Mucosa of gallbladder (tissue), 1 donor: Measurements from ENCODE around the gene CDC42. TPM values are rescaled to one million over a fixed set of nuclear protein-coding genes. Genes with fewer than 3 reads are reported as not detected.

Source experiments
- DNase-seq: peaks from one replicate; pipeline ENCODE4 v3.0.0-alpha.2; 2020; ENCODE audit warnings: low spot score
- total RNA-seq: library from RNA; stranded (reverse); gene quantifications from one replicate; pipeline ENCODE4 v1.2.1, GENCODE V29; 2021
- donor health status: DM: no; HTN: no; CAD: no.

Gene CDC42
- total RNA-seq, 1 donor from 2014 or later, result 273 TPM

DNA sequence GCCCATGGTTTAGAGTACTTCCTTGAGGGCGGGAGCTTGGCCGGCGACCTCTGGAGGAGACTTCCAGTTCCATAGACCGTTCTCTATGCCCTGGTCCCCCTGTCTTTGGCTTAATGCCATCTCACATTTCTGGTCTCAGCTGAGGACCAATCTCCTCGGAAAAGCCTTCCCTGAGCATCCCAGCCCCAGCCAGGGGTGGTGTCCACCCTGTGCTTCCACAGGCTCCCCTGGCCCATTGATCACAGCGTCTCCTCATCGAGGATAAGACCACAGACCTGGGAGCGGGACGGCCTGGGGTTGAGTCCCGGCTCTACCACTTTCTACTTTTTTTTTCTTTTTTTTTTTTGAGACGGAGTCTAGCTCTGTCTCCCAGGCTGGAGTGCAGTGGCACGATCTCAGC is 75.9 kb downstream of the CDC42 start:
- no peak for DNase-seq

DNA sequence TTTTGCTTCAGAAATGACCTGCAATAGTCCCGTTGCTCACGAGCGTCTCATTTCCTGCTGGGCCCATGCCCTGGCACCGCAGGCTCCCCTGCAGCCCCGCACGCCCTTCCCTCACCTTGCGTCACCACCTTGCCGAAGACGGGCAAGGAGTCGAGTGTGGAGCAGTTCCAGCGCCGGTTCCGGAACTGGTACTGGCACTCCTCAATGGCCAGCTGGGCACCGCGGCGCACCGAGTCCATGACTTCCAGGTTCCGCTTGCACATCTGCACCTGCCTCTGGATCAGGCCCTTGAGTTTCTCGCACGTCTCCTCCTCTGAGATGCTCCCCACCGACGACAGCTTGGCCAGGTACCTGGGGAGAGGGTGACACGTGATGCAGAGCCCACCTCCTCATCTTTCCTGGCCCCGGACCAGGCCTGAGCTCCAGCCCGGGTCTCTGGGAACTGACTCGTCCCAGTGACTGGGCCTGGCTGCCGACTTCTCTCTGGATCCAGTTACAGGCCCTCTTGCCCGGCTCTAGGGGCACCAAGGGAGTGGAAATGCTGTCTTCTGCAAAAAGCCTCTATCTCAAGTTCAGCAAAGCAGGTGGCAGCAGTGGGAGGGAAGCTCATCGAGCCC is 77.1 kb downstream of the CDC42 start:
- no peak for DNase-seq

GRCh38 chr1:22131062-22131461 is 78.6 kb downstream of the CDC42 start:
- no peak for DNase-seq

DNA sequence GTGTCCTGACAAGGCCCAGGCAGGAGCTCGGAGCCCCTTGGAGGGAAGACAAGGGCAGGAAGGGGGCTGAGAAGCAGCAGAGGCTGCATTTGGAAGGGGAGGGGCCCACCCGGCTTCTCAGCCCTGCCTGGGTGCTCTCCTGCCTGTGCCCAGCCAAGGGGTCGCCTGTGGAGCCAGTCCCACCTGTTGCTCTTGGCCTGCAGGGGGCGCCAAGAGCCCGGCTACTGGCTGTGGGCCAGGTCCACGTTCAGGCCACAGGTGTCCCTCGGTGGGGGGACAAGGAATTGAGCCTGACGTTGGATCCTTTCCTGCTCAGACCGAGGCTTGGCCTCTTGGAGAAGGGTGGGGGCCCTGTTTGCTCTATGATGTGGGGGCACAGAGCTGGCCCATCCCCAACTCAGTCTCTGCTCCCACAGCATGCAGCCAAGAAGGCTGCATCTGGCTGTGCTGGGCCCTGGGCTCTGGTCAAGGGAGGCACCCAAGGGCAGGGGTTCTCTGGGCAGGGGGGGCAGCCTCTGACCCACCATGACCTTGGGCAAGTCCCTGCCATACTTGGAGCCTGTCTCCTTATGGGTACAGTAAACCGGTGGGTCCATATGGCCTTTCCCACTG is 79.5 kb downstream of the CDC42 start:
- DNase-seq, result no peak

DNA sequence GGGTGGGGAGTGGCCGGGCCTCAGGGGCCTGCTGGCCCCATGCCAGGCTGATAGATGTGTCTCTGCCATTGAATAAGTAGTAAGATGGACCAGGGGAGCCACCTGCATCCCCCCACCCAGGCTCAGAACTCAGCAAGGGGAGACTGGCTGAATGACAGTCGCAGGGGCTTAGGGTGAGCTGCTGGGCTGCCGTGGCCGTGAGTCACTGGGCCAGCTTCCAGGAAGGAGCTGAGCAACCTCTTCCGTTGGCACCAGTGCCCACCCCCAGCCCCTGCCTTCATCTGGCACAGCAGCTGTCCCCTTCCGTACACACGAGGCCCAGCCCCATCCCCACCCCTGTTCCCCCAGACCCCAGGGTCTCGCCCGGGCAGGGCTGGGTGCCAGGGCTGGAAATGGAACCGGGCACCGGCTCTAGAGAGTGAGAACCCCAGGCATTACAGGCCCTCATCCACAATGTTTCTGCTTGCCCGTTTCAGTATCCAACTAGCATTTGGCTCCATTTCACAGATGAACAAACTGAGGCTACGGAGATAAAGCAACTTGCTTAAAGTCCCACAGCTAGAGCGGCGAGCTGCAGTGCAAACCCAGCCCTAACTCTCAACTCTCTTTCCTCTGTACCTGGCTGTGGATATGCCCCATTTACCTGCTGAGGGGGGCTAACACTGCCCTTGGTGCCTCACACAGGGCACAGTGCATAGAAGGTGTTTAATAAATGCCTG is 80.2 kb downstream of the CDC42 start:
- no peak for DNase-seq

DNA sequence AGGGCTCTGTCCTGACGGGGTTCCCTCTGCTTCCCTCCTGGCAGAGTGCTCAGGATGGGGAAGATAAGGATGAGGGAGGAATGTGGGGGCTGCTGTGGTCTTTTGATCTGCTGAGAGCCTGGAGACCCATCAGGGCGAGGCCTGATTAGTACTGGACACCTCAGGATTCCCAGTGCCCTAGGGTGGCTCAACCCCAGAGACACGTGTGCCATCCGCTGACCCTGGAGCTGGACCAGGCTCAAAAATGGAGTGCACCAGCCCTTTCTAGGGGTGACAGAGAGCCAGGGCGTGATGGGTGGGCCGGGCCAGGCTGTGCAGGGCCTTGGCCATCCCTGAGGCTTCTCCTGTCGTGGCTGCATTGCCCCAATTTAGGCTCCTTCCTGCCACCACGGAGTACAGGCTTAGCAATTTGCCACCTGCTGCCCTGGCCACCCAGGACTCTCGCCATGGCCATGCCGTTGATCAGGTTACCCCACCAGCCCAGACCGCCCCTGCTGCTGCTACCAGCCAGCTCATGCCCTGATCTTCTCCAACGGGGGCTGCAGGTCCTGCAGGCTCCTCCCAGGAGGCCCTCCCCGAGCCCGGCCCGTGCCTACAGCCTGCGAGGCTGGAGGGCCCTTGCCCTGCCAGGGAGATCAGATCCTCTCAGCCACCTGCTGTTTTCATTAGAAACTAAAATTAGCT is 80.9 kb downstream of the CDC42 start:
- no peak for DNase-seq

- DNase-seq, result no peak
These were observed 81.4 kb downstream of the CDC42 start for GRCh38 chr1:22133931-22134324.

GRCh38 chr1:22137004-22137720 is 84.7 kb downstream of the CDC42 start:
- no peak for DNase-seq

DNA sequence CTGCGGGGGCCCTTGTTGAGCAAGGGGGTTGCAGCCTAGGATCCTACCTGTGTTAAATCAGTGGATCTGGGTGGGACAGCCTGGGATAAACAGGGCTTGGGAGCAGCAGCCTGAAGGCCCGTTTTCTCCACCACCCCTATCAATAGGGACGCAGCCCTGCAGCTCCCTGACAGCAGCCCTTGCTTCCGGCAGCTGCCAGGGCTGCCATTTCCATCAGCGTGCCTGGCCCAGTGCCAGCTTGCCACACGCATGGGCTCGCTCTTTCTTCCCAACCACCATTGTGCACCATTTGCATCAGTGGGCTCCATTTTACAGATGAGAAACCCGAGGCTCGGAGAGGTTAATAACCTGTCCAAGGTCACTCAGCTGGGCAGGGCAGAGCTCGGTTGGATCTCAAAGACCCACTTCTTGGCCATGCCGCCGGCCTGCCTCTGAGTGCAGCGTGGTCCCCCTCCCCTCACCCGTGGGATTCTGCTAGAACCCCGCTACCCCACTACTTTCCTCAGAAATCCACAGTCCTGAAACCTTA is 86.6 kb downstream of the CDC42 start:
- no peak for DNase-seq

DNA sequence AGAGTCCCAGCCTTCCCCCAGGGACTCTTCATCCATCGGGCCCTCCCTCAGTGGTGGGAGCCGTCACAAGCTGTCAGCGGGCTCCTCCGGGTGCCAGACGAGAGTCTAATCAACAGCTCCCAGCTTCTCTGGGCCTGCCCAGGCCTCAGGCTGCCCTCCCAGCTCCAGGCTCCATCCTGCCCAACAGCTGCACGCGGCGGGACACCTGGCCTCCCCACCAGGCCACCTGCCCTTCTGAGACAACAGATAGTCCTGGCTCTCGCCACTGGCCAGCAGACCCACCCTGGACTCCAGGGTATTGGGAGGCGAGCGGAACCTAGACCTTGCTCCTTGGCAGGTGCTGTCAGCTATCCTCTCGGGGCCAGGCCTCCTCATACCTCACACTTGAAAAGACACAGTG is 87.3 kb downstream of the CDC42 start:
- no peak for DNase-seq

Other genes with a start within 250 kb of the CDC42 start
- 0.26 TPM for gene LDLRAD2, start 240.4 kb upstream of the CDC42 start, total RNA-seq
- 746 TPM for gene HSPG2, start 115.4 kb upstream of the CDC42 start, total RNA-seq
- gene CELA3B, start 75.7 kb upstream of the CDC42 start, total RNA-seq, result 13.7 TPM
- 25.1 TPM for gene CELA3A, start 51.1 kb upstream of the CDC42 start, total RNA-seq
- gene WNT4, start 90.4 kb downstream of the CDC42 start, total RNA-seq, result 11.5 TPM